ENCODE results near the gene INSRR. TPM values are rescaled to one million over a fixed set of nuclear protein-coding genes. Genes with fewer than 3 reads are reported as not detected.

INSRR gene
- total RNA-seq, 1 donor from 2014 or later, result 0.45 TPM

- Mint-ChIP-seq H3K4me1 (peaks cover 24% of the 10 kb centered on the region), H3K27me3 (ENCODE audit: low read depth) (peaks cover 82% of the 10 kb centered on the region), H3K4me3 (no peak overlapping the region), H3K27ac (no peak overlapping the region), H3K9me3 (no peaks in the 10 kb centered on the region), H3K36me3 (no peaks in the 10 kb centered on the region)
- TF ChIP-seq CTCF (IDR thresholded peaks at IDR 0.05; ENCODE audit: unreplicated experiment), result no peak
- DNase-seq (ENCODE audit: low spot score in 2 of 2, unreplicated experiment in 2 of 2), result no peak
Observed at GRCh38 chr1:156833603-156834002, 25.3 kb downstream of the INSRR start.

GRCh38 chr1:156832434-156832833, 26.5 kb downstream of the INSRR start:
- Mint-ChIP-seq H3K4me3 (no peak overlapping the region), H3K4me1 (peaks cover 24% of the 10 kb centered on the region), H3K36me3 (no peaks in the 10 kb centered on the region), H3K27me3 (ENCODE audit: low read depth) (peaks cover 76% of the 10 kb centered on the region), H3K9me3 (no peaks in the 10 kb centered on the region), H3K27ac (no peak overlapping the region)
- no peak for TF ChIP-seq CTCF (IDR thresholded peaks at IDR 0.05; ENCODE audit: unreplicated experiment)
- DNase-seq (ENCODE audit: low spot score in 2 of 2, unreplicated experiment in 2 of 2), result no peak

GRCh38 chr1:156828400-156829124, 30.4 kb downstream of the INSRR start:
- H3K36me3 Mint-ChIP-seq, result no peaks in the 10 kb centered on the region
- H3K9me3 Mint-ChIP-seq, result no peaks in the 10 kb centered on the region
- peaks cover 53% of the 10 kb centered on the region for H3K27me3 Mint-ChIP-seq (ENCODE audit: low read depth)
- peaks cover 9% of the 10 kb centered on the region for H3K4me1 Mint-ChIP-seq
- no peak overlapping the region for H3K27ac Mint-ChIP-seq
- no peak overlapping the region for H3K4me3 Mint-ChIP-seq
- TF ChIP-seq CTCF (IDR thresholded peaks at IDR 0.05; ENCODE audit: unreplicated experiment), result no peak
- DNase-seq (ENCODE audit: low spot score in 2 of 2, unreplicated experiment in 2 of 2), result no peak

GRCh38 chr1:156826630-156827029, 32.3 kb downstream of the INSRR start:
- peaks cover 4% of the 10 kb centered on the region for H3K4me1 Mint-ChIP-seq
- H3K36me3 Mint-ChIP-seq, result no peaks in the 10 kb centered on the region
- no peak for TF ChIP-seq CTCF (IDR thresholded peaks at IDR 0.05; ENCODE audit: unreplicated experiment)
- peaks cover 55% of the 10 kb centered on the region for H3K27me3 Mint-ChIP-seq (ENCODE audit: low read depth)
- DNase-seq (ENCODE audit: low spot score in 2 of 2, unreplicated experiment in 2 of 2), result no peak
- no peak overlapping the region for H3K4me3 Mint-ChIP-seq
- H3K27ac Mint-ChIP-seq, result no peak overlapping the region
- H3K9me3 Mint-ChIP-seq, result no peaks in the 10 kb centered on the region

- H3K4me3 Mint-ChIP-seq, result no peak overlapping the region
- H3K27me3 Mint-ChIP-seq (ENCODE audit: low read depth), result peaks cover 52% of the 10 kb centered on the region
- peaks cover 4% of the 10 kb centered on the region for H3K4me1 Mint-ChIP-seq
- H3K27ac Mint-ChIP-seq, result no peak overlapping the region
- DNase-seq (ENCODE audit: low spot score in 2 of 2, unreplicated experiment in 2 of 2), result no peak
- no peak for TF ChIP-seq CTCF (IDR thresholded peaks at IDR 0.05; ENCODE audit: unreplicated experiment)
- H3K36me3 Mint-ChIP-seq, result no peaks in the 10 kb centered on the region
- peaks cover 8% of the 10 kb centered on the region for H3K9me3 Mint-ChIP-seq
Observed at GRCh38 chr1:156823210-156823790, 35.6 kb downstream of the INSRR start.

Measured in mesothelial cell of epicardium (in vitro differentiated cells).